Muscle layer of colon (tissue), 2 donors: ENCODE data around the gene IL4R.

Experiments
- H3K27ac ChIP-seq: one replicate; pipeline ENCODE4 v1.7.0; 2013; ENCODE audit warnings: low read depth, mild to moderate bottlenecking, low read length, moderate library complexity
- H3K27me3 ChIP-seq, 2 donors: one replicate each; pipeline ENCODE4 v1.7.0; 2013; ENCODE audit warnings: low read length in 2 of 2, mild to moderate bottlenecking in 2 of 2; ENCODE audit not compliant: insufficient read depth in 2 of 2, control insufficient read depth in 1 of 2
- H3K36me3 ChIP-seq: one replicate; pipeline ENCODE4 v1.7.0; 2013; ENCODE audit warnings: mild to moderate bottlenecking, low read length; ENCODE audit not compliant: insufficient read depth
- H3K4me1 ChIP-seq: one replicate; pipeline ENCODE4 v1.7.0; 2013; ENCODE audit warnings: mild to moderate bottlenecking, low read length; ENCODE audit not compliant: insufficient read depth
- H3K4me3 ChIP-seq, 2 donors: one replicate each; pipeline ENCODE4 v1.7.0; 2013; ENCODE audit warnings: low read length in 2 of 2, low read depth in 1 of 2, mild to moderate bottlenecking in 1 of 2, moderate library complexity in 1 of 2
- H3K9ac ChIP-seq: one replicate; pipeline ENCODE4 v1.7.0; 2013; ENCODE audit warnings: low read length
- H3K9me3 ChIP-seq: one replicate; pipeline ENCODE4 v1.7.0; 2013; ENCODE audit warnings: mild to moderate bottlenecking, low read length
- donor health status: abdominal sarcoma.
- donor health status: Adenocarcinoma of cecum.

IL4R gene

DNA sequence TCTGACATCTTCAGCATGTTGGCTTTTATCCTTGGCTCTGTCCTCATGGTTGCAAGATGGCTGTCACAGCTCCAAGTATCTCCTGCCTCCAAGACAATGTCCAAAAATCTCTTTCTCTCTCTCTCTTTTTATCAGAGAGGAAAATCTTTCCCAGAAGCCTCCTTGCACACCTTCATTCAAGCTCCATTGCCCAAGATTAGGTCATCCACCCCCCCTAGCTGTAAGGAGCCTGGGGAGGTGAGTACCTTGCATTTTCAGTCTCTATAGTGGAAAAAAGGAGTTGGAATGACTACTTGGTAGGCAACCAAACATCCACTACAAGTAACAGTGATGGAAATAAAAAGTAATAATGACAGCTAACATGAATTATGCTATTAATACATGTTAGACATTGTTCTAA, 23.2 kb upstream of the IL4R start:
- Histone ChIP-seq H3K36me3 (no peaks in the 10 kb centered on the region), H3K27ac (no peak overlapping the region)

DNA sequence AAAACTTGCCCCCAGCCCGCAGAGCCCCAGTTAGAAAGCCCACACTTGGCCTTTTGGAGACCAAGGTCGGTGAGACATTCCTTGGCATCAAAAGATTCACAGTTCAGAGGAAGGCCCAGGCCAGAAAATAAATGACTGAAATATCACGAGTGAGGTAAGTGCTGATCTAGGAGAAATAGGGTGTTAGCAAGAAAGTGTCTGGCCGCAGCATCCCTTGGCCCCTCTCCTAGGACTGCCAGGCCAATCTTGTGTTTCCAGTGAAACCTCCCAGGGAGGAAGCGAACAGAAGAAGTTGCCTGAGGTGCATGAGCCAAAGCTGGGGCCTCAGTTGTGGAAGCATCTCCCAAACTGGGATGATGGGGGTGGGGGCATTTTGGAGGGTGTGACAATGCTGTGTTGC, 22.7 kb upstream of the IL4R start:
- H3K4me1 ChIP-seq: no peaks in the 10 kb centered on the region
- H3K4me3 ChIP-seq: no peak overlapping the region
- no peak overlapping the region for H3K9ac ChIP-seq
- no peaks in the 10 kb centered on the region for H3K9me3 ChIP-seq
- no peaks in the 10 kb centered on the region for H3K36me3 ChIP-seq
- no peaks in the 10 kb centered on the region for H3K27me3 ChIP-seq
- H3K27ac ChIP-seq: no peak overlapping the region

More for the DNA sequence above, 23.2 kb upstream of the IL4R start:
- Histone ChIP-seq H3K27me3 (no peaks in the 10 kb centered on the region), H3K9me3 (no peaks in the 10 kb centered on the region), H3K4me1 (no peaks in the 10 kb centered on the region), H3K4me3 (no peak overlapping the region), H3K9ac (no peak overlapping the region)

DNA sequence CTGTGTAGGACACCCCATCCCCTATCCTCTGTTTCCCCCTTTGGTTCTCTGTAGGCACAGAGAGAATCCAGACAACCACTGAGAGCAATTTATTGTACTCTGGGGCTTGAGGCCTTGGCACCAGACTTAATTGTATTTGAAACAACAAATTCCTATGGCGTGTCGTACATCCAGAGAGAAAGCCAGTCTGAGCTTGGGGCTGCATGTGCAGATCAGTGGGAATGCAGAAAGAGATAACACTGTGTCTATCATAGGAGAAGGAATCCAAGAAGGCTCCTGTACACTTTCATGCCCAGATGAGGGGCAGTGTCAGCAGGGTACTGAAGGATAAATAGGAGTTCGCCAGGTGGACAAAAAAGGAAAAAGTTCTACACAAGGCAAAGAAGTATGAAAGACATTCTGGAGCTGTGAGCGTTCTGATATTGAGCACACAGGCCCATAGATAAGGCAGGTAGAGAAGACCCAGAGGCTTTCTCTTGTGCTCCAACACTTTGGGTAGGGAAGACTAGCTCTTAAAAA, 22.0 kb upstream of the IL4R start:
- H3K4me1 ChIP-seq: no peaks in the 10 kb centered on the region
- no peak overlapping the region for H3K27ac ChIP-seq
- no peaks in the 10 kb centered on the region for H3K36me3 ChIP-seq
- no peaks in the 10 kb centered on the region for H3K27me3 ChIP-seq
- no peak overlapping the region for H3K4me3 ChIP-seq
- H3K9ac ChIP-seq: no peak overlapping the region
- no peaks in the 10 kb centered on the region for H3K9me3 ChIP-seq

DNA sequence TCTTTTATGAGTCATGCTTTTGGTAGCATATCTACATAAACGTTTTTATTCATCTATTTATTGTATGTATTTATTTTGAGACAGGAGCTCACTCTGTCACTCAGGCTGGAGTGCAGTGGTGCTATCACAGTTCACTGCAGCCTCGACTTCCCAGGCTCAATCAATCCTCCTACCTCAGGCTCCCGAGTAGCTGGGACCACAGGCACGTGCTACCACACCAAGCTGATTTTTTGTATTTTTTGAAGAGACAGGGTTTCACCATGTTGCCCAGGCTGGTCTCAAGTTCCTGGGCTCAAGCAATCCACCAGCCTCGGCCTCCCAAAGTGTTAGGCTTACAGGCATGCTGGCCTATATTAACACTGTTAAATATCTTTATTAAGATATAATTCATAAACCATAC, 20.4 kb upstream of the IL4R start:
- H3K4me1 ChIP-seq: no peaks in the 10 kb centered on the region

DNA sequence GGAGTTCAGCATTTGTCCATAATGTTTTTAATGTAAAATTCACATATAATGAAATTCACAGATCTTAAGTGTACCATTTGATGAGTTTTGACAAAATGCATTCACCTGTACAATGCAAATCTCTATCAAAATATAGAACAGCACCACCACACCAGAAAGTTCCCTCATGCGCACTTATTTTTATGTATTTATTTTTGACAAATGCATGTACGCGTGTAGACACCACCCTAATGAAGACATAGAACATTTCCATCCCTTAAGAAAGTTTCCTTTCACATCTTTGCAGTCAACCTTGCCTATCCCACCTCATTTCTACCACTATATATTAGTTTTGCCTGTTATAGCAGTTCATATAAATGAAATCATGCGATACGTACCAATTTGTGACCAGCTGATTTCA, 15.6 kb upstream of the IL4R start:
- no peaks in the 10 kb centered on the region for H3K36me3 ChIP-seq
- H3K4me1 ChIP-seq: no peaks in the 10 kb centered on the region
- H3K27me3 ChIP-seq: no peaks in the 10 kb centered on the region
- no peak overlapping the region for H3K27ac ChIP-seq
- no peak overlapping the region for H3K4me3 ChIP-seq
- H3K9ac ChIP-seq: no peak overlapping the region
- H3K9me3 ChIP-seq: no peaks in the 10 kb centered on the region

More for the DNA sequence above, 20.4 kb upstream of the IL4R start:
- Histone ChIP-seq H3K9ac (no peak overlapping the region), H3K27me3 (no peaks in the 10 kb centered on the region), H3K27ac (no peak overlapping the region), H3K9me3 (no peaks in the 10 kb centered on the region), H3K36me3 (no peaks in the 10 kb centered on the region), H3K4me3 (no peak overlapping the region)

DNA sequence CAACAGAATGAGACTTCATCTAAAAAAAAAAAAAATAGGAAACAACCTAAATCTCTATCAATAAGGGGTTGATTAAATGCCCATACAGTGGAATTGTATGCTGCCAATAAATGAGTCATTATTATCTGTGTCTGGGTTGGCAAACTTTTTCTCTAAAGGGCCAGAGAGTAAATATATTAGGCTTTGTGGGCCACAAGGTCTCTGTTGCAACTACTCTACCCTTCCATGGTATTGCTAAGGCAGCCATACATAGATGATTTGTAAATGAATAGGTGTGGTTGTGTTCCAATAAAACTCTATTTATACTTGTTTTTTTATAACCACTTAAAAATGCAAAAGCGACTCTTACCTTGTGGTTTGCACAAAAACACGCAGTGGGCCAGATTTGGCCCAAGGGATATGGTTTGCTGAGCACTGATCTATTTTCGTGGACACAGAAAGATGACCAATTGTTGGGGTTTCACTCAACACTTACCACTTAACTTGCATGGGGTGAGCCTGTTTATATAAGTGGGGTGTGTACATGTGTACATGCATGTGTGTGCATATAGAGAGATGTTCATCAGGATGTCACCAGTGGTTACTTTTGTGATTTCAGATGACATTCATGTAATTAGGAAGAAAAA, 12.4 kb upstream of the IL4R start:
- Histone ChIP-seq H3K9ac (no peak overlapping the region), H3K4me3 (no peak overlapping the region), H3K36me3 (no peaks in the 10 kb centered on the region), H3K4me1 (no peaks in the 10 kb centered on the region), H3K9me3 (no peaks in the 10 kb centered on the region), H3K27ac (no peak overlapping the region), H3K27me3 (no peaks in the 10 kb centered on the region)

DNA sequence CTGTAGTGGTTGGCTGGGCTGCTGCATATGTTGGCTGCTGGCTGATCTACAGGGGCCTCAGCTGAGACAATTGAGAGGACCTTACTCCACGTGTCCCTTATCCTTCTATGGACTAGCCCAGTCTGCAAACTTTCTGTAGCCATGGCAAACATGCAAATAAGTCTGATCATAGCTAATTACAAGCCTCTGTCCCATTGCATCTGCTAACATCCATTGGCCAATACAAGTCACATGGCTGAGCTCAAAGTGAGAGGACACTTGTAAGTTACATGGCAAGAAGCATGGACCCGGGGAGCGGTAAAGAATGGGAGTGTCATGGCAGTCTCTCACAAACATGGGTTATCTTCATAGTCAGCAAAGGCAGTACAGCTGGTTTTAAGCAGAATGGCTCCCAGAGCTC, 11.6 kb upstream of the IL4R start:
- Histone ChIP-seq H3K27me3 (no peaks in the 10 kb centered on the region), H3K27ac (no peak overlapping the region), H3K4me3 (no peak overlapping the region), H3K9me3 (no peaks in the 10 kb centered on the region), H3K36me3 (no peaks in the 10 kb centered on the region), H3K4me1 (no peaks in the 10 kb centered on the region), H3K9ac (no peak overlapping the region)

DNA sequence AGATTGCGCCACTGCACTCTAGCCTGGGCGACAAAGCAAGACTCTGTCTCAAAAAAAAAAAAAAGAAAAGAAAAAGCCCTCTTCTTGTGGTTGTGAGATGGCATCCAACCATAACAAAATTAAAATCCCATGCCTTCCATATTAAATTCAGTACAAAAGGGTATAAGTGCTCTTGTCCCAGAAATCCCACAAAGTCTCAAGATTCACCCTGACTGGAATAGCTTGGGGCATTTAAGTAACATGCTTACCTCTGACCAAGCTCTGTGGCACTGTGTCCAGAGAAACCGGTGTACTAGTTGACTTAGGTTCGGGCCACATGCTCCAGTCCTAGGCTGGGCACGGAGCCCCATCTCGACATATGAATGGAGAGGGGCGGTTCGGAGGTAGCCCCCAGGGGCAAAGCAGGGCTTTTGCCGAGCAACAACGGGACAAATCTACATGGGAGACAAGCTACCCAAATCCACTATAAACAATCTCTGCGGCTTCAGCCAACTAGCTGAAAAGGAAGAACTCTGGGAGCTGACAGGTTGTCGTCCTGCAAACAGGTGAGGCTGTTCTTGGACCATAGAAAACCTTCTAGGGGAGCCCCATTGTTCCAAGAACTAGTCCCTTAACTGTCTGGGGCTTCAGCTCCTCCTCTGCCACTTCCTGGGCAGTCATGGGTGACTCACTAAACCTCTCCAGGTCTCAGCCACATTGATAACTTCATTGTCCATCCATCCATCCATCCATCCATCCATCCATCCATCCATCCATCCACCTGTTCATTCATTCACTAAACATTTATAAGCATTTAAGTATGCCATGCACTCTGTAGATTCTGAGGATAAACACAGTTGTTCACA, 10.3 kb upstream of the IL4R start:
- H3K4me3 ChIP-seq: no peak overlapping the region
- H3K27ac ChIP-seq: no peak overlapping the region
- H3K9me3 ChIP-seq: no peaks in the 10 kb centered on the region
- H3K36me3 ChIP-seq: no peaks in the 10 kb centered on the region
- H3K27me3 ChIP-seq: no peaks in the 10 kb centered on the region
- H3K9ac ChIP-seq: no peak overlapping the region
- H3K4me1 ChIP-seq: no peaks in the 10 kb centered on the region

DNA sequence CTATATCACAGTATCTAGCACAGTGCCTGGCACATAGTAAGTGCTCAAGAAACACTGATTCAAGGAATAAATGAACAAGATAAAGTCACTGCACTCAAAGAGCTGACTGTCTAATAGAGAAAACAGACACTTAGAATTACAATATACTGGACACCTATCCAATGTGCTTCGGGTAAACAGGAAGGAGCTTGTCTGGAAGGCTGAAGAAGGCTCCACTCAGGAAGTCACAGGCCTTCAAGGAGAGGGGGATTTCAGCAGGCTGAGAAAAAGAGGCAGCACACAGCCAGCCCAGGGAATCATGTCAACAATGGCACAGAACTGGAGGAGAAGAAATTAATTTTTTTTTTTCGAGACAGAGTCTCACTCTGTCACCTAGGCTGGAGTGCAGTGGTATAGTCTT, 9.7 kb upstream of the IL4R start:
- H3K9ac ChIP-seq: no peak overlapping the region
- H3K4me3 ChIP-seq: no peak overlapping the region
- H3K36me3 ChIP-seq: no peaks in the 10 kb centered on the region
- no peaks in the 10 kb centered on the region for H3K9me3 ChIP-seq
- no peak overlapping the region for H3K27ac ChIP-seq
- no peaks in the 10 kb centered on the region for H3K4me1 ChIP-seq
- H3K27me3 ChIP-seq: no peaks in the 10 kb centered on the region

DNA sequence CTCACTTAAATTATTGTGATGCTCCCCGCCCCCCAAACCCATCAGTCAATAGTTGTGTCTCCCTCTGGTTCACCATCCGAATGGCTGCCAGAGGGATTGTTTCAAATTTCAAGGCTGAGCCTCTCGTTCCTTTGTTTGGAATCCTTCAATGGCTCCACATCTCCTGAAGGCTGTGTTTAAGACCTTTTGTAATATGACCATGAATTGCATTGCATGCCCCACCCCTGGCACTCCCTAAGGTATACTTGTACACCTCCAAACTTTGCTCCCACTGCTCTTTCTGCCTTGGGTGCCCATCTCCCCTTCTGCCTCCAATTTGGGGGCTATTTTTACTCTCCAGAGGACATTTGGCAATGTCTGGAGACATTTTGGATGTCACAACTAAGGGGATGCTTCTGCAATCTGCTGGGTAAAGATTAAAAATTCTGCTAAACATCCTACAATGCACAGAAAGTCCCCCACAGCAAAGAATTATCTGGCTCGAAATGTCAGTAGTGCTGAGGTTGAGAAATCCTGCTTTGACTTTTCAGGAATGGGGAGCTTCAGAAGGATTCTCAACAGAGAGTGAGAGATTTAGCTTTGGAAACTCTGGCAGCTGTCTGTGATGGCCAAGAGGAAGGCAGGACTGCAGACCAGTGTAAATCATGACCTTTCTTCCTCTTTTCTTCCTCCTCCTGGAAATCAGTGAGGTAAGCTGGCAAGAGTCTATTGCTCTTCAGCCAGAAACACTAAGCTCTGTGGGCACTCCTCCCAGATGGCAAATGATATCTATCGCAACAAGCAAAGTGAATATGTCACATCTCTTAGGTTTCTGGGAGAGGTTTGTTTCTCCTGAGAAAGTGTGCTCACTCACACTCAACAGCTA, 8.7 kb upstream of the IL4R start:
- H3K27ac ChIP-seq: no peak overlapping the region
- no peaks in the 10 kb centered on the region for H3K4me1 ChIP-seq
- H3K9ac ChIP-seq: no peak overlapping the region
- H3K36me3 ChIP-seq: no peaks in the 10 kb centered on the region
- H3K4me3 ChIP-seq: no peak overlapping the region
- no peaks in the 10 kb centered on the region for H3K9me3 ChIP-seq
- no peaks in the 10 kb centered on the region for H3K27me3 ChIP-seq

DNA sequence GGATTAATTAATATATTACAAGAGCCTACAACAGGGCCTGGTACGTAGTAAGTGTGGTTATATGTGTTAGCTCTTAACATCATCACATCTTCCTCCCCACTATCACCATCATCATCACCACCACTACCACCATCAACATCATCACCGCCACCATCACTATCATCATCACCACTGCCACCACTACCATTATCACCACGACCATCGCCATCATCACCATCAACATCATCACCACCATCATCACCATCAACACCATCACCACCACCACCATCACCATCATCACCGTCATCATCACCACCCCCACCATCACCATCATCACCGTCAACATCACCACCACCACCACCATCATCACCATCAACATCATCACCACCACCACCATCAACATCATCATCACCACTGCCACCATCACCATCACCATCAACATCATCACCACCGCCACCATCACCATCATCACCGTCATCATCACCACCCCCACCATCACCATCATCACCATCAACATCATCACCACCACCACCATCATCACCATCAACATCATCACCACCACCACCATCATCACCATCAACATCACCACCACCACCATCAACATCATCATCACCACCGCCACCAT, 7.8 kb upstream of the IL4R start:
- no peak overlapping the region for H3K9ac ChIP-seq
- no peaks in the 10 kb centered on the region for H3K9me3 ChIP-seq
- no peaks in the 10 kb centered on the region for H3K36me3 ChIP-seq
- H3K4me3 ChIP-seq: no peak overlapping the region
- H3K27ac ChIP-seq: no peak overlapping the region
- no peaks in the 10 kb centered on the region for H3K4me1 ChIP-seq
- no peaks in the 10 kb centered on the region for H3K27me3 ChIP-seq
